ENCODE measurements around the gene DCPS. TPM values are rescaled to one million over a fixed set of nuclear protein-coding genes. Genes with fewer than 3 reads are reported as not detected.
A peak's percentile ranks its signal among the peaks of the same experiment; 100 is the strongest.

DCPS gene
- total RNA-seq, 4 donors from 2014 or later: 15.1 to 23.4 (median 16.7) TPM

DNA sequence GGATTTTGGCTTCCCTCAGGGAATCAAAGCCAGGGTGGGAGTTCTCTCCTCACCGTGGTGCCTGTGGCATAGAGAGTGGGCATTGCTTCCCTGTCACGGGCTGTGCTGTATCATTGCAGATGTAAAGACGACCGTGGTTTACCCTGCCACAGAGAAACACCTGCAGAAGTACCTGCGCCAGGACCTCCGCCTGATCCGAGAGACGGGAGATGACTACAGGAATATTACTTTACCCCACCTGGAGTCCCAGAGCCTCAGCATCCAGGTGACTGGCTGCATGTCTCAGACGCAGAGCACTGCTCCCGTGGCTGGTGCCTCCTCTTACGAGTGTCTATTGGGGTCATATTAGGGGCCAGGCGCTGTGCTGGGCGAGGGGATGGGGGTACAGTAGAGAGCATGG is 27.4 kb downstream of the DCPS start:
- intact Hi-C loops (cut with DNase I; ENCODE audit: low total_unique reads): no loop called here
- H3K4me3 ChIP-seq (ENCODE audit: low read depth, poor library complexity, severe bottlenecking): no peak overlapping the region
- no peak for DNase-seq (ENCODE audit: low spot score in 2 of 2)
- 92 to 94% methylated on average over 12 to 13 of the region's 13 CpGs for WGBS, 2 donors
- no peak for TF ChIP-seq POLR2A (IDR thresholded peaks at IDR 0.05)
- TF ChIP-seq, protein P1, sequence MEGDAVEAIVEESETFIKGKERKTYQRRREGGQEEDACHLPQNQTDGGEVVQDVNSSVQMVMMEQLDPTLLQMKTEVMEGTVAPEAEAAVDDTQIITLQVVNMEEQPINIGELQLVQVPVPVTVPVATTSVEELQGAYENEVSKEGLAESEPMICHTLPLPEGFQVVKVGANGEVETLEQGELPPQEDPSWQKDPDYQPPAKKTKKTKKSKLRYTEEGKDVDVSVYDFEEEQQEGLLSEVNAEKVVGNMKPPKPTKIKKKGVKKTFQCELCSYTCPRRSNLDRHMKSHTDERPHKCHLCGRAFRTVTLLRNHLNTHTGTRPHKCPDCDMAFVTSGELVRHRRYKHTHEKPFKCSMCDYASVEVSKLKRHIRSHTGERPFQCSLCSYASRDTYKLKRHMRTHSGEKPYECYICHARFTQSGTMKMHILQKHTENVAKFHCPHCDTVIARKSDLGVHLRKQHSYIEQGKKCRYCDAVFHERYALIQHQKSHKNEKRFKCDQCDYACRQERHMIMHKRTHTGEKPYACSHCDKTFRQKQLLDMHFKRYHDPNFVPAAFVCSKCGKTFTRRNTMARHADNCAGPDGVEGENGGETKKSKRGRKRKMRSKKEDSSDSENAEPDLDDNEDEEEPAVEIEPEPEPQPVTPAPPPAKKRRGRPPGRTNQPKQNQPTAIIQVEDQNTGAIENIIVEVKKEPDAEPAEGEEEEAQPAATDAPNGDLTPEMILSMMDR (IDR thresholded peaks at IDR 0.05): no peak

GRCh38 chr11:126332221-126332711 is 28.4 kb downstream of the DCPS start:
- peak in 1 of 2 donors; percentile 61 for DNase-seq (ENCODE audit: low spot score in 2 of 2)
- WGBS, 2 donors: 42 to 51% methylated on average over 5 of the region's 5 CpGs
- TF ChIP-seq, protein P1 (IDR thresholded peaks at IDR 0.05): no peak
- no peak for TF ChIP-seq POLR2A (IDR thresholded peaks at IDR 0.05)
- intact Hi-C loops (cut with DNase I; ENCODE audit: low total_unique reads): no loop called here
- no peak overlapping the region for H3K4me3 ChIP-seq (ENCODE audit: low read depth, poor library complexity, severe bottlenecking)

DNA sequence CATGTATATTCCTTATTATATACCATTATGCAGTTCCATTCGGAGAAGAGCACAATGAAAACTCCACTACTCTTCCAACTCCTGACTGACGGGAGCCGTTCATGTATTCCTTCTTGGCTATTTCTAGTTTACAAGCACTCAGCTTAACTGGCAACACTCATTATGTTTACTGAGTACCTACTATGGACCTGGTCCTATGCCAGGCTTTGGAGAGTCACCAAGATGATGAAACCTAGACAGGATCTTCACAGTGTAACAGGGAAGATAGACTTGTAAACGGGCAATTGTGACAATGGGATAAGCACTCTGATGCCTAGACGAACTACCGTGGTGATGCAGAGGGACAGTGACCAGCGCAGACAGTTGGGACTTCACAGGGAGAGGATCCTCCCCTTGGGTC is 29.3 kb downstream of the DCPS start:
- TF ChIP-seq, protein P1 (IDR thresholded peaks at IDR 0.05): no peak
- TF ChIP-seq POLR2A (IDR thresholded peaks at IDR 0.05): no peak
- no peak for DNase-seq (ENCODE audit: low spot score in 2 of 2)
- intact Hi-C loops (cut with DNase I; ENCODE audit: low total_unique reads): no loop called here
- 86 to 96% methylated on average over 7 of the region's 7 CpGs for WGBS, 2 donors
- no peak overlapping the region for H3K4me3 ChIP-seq (ENCODE audit: low read depth, poor library complexity, severe bottlenecking)

GRCh38 chr11:126334659-126335462 is 31.0 kb downstream of the DCPS start:
- 87 to 91% methylated on average over 6 of the region's 6 CpGs for WGBS, 2 donors
- no peak overlapping the region for H3K4me3 ChIP-seq (ENCODE audit: low read depth, poor library complexity, severe bottlenecking)
- intact Hi-C loops (cut with DNase I; ENCODE audit: low total_unique reads): no loop called here
- TF ChIP-seq, protein P1 (IDR thresholded peaks at IDR 0.05): no peak
- no peak for TF ChIP-seq POLR2A (IDR thresholded peaks at IDR 0.05)
- no peak for DNase-seq (ENCODE audit: low spot score in 2 of 2)

- DNase-seq (ENCODE audit: low spot score in 2 of 2): no peak
- intact Hi-C loops (cut with DNase I; ENCODE audit: low total_unique reads): no loop called here
- TF ChIP-seq, protein P1 (IDR thresholded peaks at IDR 0.05): no peak
- TF ChIP-seq POLR2A (IDR thresholded peaks at IDR 0.05): no peak
- H3K4me3 ChIP-seq (ENCODE audit: low read depth, poor library complexity, severe bottlenecking): no peak overlapping the region
- WGBS, 2 donors: 78 to 80% methylated on average over 5 of the region's 5 CpGs
Observed at GRCh38 chr11:126335463-126335760, 31.6 kb downstream of the DCPS start.

DNA sequence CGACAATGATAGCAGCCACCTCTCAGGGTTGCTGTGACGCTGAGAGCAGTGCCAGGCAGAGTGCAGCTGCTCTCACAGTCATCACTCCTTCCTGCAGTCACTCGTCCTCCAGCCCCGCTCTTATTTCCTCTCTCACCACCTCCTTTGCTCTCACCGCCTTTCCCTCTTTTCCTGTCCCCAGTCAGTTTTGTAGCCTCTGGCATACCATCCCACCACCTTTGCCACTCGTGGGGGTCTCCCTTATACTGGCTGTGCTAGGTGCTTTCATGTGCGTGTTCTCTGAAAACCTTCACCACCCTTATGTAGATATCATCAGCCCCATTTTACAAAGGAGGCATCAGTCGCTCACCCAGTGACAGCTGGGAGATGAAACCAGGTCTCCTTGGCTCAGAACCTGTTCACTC is 32.3 kb downstream of the DCPS start:
- 80 to 85% methylated on average over 8 of the region's 8 CpGs for WGBS, 2 donors
- intact Hi-C loops (cut with DNase I; ENCODE audit: low total_unique reads): no loop called here
- DNase-seq (ENCODE audit: low spot score in 2 of 2): no peak
- TF ChIP-seq POLR2A (IDR thresholded peaks at IDR 0.05): no peak
- TF ChIP-seq, protein P1 (IDR thresholded peaks at IDR 0.05): no peak
- no peak overlapping the region for H3K4me3 ChIP-seq (ENCODE audit: low read depth, poor library complexity, severe bottlenecking)
